Activated naive CD8-positive, alpha-beta T cell (primary cell): ENCODE data around the gene CCR9.
"Not testable (repeated sequence)": the region's sequence is repeated elsewhere in the genome, so short reads cannot be mapped to it uniquely, and the experiment has no call there.

ENCODE experiments used
- H3K27ac Mint-ChIP-seq: one replicate; pipeline ENCODE4 v1.8.0; 2021; ENCODE audit warnings: mixed read lengths
- H3K27me3 Mint-ChIP-seq: one replicate; pipeline ENCODE4 v1.8.0; 2021; ENCODE audit warnings: mixed read lengths
- H3K36me3 Mint-ChIP-seq: one replicate; pipeline ENCODE4 v1.8.0; 2021; ENCODE audit warnings: mixed read lengths
- H3K4me1 Mint-ChIP-seq: one replicate; pipeline ENCODE4 v1.8.0; 2021; ENCODE audit warnings: low read depth, mixed read lengths
- H3K4me3 Mint-ChIP-seq: one replicate; pipeline ENCODE4 v1.8.0; 2021; ENCODE audit warnings: mild to moderate bottlenecking, mixed read lengths
- H3K9me3 Mint-ChIP-seq: one replicate; pipeline ENCODE4 v1.8.0; 2021; ENCODE audit warnings: low read depth, mixed read lengths

Gene CCR9

DNA sequence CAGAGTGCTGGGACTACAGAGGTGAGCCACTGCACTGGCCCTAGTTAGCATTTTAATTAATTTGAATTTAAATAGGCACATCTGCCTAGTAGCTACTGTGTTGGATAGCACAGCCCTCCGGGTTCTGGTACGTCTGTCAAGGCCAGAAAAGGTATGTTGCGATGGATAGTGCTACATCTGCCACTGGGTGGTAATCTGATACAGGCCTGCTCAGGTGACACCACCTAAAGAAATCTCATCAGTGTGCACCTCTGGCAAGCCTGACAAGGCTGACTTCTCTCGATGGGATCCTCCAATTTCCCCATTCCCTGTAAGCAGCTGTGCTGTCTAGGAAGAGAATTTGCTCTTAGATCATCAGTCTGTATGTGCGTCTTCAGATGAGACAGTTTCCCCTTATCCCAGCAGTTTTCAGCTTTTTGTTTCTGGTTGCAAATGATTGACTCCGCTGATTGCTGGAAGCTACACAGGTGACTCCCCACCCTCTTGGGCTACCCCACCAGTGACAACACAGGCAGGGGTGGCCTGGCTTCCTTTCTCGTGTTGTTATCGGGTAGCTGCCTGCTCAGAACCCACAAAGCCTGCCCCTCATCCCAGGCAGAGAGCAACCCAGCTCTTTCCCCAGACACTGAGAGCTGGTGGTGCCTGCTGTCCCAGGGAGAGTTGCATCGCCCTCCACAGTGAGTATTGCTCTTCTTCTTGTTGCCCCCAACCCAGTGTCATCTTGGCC lies at the start of gene CCR9:
CCR9 (plus strand) TSS at position 565 of the 727 bp plus-strand sequence. CDS start 8,391 bp downstream, outside the sequence.
- Mint-ChIP-seq H3K4me3 (no peak within 1 kb of the TSS), H3K9me3 (no peaks in the 10 kb centered on the region), H3K36me3 (no peaks in the 10 kb centered on the region), H3K27me3 (peaks cover 3% of the 10 kb centered on the region), H3K27ac (no peak within 1 kb of the TSS), H3K4me1 (peaks cover 12% of the 10 kb centered on the region)

- H3K27ac Mint-ChIP-seq: no peak overlapping the region
- no peak overlapping the region for H3K4me3 Mint-ChIP-seq
- peaks cover 20% of the 10 kb centered on the region for H3K36me3 Mint-ChIP-seq
- no peaks in the 10 kb centered on the region for H3K9me3 Mint-ChIP-seq
- H3K4me1 Mint-ChIP-seq: peaks cover 13% of the 10 kb centered on the region
- H3K27me3 Mint-ChIP-seq: no peaks in the 10 kb centered on the region
These were observed 47.9 kb upstream of the CCR9 start for GRCh38 chr3:45838466-45838865.

DNA sequence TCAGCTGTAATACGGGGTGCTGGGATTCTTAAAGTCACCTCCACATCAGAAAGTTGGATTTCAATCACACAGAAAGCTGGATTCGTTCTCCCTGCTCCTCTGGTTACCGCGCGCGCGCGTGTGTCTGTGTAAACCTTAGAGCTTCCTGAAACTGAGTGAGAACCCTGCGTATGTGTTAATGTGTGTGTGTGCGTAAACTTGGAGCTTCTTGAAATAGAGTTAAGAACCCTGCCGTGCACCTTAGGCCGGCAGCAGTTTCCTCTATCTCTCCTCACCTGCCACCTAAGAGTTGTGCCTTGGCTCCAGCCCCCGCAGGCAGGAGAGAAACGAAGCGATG lies 45.0 kb upstream of the CCR9 start:
- Mint-ChIP-seq H3K4me1 (peaks cover 13% of the 10 kb centered on the region), H3K9me3 (no peaks in the 10 kb centered on the region), H3K36me3 (peaks cover 12% of the 10 kb centered on the region), H3K27me3 (no peaks in the 10 kb centered on the region), H3K4me3 (peak overlapping the region; percentile 92), H3K27ac (peak overlapping the region; percentile 65)

DNA sequence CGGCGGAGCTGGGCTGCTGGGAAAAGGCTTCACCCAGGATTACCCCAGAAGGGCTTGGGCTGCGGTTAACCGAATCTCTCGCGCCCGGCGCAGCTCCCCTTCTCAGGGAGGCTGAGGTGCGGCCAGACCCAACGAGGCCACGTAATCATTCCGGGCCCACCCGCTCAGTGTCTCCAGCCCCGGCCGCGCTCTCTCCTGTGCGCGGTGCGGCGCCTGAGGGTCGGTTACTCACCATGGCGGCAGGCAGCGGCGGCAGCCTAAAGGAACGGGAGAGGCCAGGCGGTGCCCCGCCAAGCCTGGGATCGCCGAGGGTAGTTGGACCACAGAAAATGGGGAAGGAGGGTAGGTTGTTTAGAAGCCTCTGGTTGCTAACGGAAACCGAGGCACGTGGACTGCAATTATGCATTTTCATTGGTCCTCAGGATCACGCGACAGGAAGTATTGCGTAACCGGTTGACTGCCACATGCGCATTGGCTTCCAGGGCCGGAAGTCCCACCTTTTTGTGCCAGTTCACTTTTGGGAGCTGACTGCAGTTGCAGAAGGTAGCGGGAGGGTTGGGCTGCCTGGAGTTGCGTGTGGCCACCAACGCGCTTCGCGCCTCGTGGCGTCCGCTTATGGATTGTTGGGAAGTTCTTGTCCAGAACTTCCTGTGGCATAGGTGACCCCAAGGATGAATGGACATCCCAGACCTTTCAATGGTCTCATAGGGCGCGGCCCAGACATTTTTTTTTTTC lies 44.4 kb upstream of the CCR9 start, which contains the start of gene LZTFL1:
LZTFL1 (minus strand) TSS at position 363 of the 735 bp plus-strand sequence; CDS start at position 235, 128 bp downstream.
- H3K36me3 Mint-ChIP-seq: peaks cover 9% of the 10 kb centered on the region
- no peaks in the 10 kb centered on the region for H3K27me3 Mint-ChIP-seq
- peak within 1 kb of the TSS; percentile 65 for H3K27ac Mint-ChIP-seq
- H3K4me3 Mint-ChIP-seq: peak within 1 kb of the TSS; percentile 92
- H3K4me1 Mint-ChIP-seq: peaks cover 13% of the 10 kb centered on the region
- no peaks in the 10 kb centered on the region for H3K9me3 Mint-ChIP-seq

DNA sequence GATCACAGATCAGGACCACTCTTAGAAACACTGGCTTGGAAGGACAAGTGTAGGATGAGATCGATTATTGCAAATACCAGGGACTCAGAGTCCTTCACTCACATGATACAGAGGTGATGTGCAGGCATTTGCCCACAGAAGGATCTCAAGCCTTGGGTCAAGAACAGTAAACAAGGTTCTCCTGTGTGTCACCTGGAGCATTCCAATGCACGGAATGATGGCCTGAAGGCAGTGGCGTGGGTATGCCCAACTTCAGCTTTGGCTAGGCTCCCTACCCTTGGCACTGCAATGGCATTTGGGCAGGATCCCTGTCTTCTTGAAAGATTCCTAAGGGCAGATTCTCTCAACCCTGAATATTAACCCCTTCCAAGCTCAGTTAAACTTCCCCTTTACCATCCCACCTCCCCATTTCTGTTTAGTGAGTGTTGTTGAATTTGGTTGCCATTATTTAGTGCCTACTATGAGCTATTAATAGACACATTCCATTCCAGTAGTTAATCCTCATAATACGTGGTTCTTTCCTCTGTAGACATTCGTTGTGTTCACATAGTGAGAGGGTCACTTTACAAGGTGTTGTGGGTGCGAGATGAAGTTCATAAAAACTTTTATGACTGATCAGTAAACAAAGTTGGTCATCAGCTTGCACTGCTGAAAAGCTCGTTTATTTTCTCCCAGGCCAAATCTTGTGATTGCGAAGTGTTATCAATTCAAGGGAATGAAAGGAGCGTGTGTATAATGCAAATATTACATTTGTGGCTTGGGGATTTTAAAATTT lies 43.3 kb upstream of the CCR9 start:
- Mint-ChIP-seq H3K27me3 (no peaks in the 10 kb centered on the region), H3K4me1 (peaks cover 13% of the 10 kb centered on the region), H3K36me3 (peaks cover 4% of the 10 kb centered on the region), H3K27ac (no peak overlapping the region), H3K4me3 (peak overlapping the region; percentile 92), H3K9me3 (no peaks in the 10 kb centered on the region)

DNA sequence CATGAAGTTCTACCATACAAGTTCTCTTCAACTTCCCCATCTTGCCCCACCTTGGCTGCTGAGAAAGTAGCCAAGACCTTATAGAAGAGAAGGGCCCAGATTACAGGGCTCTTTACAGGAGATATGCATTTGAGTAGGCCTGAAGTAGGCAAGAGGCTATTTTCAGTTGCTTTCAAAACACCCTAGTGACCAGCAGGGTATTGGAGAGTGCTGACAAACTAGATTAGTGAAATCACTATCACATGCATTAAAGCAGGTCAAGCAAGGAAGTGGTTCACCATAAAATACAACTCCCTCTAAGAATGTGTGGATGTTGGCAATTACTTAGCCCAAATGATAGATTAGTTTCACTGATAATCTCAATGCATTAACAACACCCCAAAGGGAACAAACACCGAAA lies 41.7 kb upstream of the CCR9 start:
- Mint-ChIP-seq H3K4me3 (no peak overlapping the region), H3K27me3 (peaks cover 5% of the 10 kb centered on the region), H3K9me3 (no peaks in the 10 kb centered on the region), H3K27ac (no peak overlapping the region), H3K36me3 (no peaks in the 10 kb centered on the region), H3K4me1 (peaks cover 13% of the 10 kb centered on the region)

- no peaks in the 10 kb centered on the region for H3K9me3 Mint-ChIP-seq
- no peaks in the 10 kb centered on the region for H3K36me3 Mint-ChIP-seq
- H3K4me1 Mint-ChIP-seq: no peaks in the 10 kb centered on the region
- H3K4me3 Mint-ChIP-seq: no peak overlapping the region
- H3K27me3 Mint-ChIP-seq: peaks cover 13% of the 10 kb centered on the region
- no peak overlapping the region for H3K27ac Mint-ChIP-seq
These were observed 38.0 kb upstream of the CCR9 start for GRCh38 chr3:45848392-45848791.

DNA sequence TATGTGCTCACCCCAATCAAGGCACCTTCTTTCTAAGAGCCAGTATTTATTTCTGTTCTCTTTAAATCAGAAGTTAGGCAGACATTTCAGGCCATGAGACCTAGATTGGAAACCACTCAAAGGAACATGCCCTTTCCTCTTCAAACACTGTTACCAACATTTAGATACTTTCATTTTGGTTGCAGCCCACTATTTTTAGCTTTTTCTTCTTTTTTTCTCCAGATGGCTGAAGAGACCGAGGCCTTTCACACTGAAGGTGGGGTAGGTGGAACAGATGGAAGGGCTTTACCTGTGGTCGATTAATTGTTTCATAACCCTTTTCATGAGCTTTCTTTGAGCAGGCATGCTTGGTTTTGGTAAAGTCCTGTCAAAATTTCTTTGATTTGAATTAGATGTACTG lies 33.5 kb upstream of the CCR9 start:
- no peak overlapping the region for H3K4me3 Mint-ChIP-seq

GRCh38 chr3:45856323-45856722 lies 30.0 kb upstream of the CCR9 start:
- not testable (repeated sequence) for H3K4me3 Mint-ChIP-seq, H3K36me3 Mint-ChIP-seq, H3K9me3 Mint-ChIP-seq, H3K27ac Mint-ChIP-seq
- Mint-ChIP-seq H3K27me3 (peaks cover 14% of the 10 kb centered on the region), H3K4me1 (peaks cover 19% of the 10 kb centered on the region)

More for the DNA sequence above, 33.5 kb upstream of the CCR9 start:
- H3K36me3 Mint-ChIP-seq: peaks cover 5% of the 10 kb centered on the region
- H3K27ac Mint-ChIP-seq: no peak overlapping the region
- no peaks in the 10 kb centered on the region for H3K9me3 Mint-ChIP-seq
- H3K4me1 Mint-ChIP-seq: peaks cover 13% of the 10 kb centered on the region
- peaks cover 22% of the 10 kb centered on the region for H3K27me3 Mint-ChIP-seq

DNA sequence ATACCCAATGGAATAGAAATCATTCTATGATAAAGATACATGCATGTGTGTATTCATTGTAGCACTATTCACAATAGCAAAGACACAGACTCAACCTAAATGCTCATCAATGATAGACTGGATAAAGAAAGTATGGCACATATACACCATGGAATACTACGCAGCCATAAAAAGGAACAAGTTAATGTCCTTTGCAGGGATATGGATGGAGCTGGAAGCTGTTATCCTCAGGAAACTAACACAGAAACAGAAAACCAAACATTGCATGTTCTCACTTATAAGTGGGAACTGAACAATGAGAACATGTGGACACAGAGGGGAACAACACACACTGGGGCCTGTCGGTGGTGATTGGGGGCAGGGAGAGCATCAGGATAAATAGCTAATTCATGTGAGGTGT lies 29.3 kb upstream of the CCR9 start:
- H3K9me3 Mint-ChIP-seq, H3K4me3 Mint-ChIP-seq, H3K27ac Mint-ChIP-seq, H3K36me3 Mint-ChIP-seq: not testable (repeated sequence)
- Mint-ChIP-seq H3K27me3 (peaks cover 14% of the 10 kb centered on the region), H3K4me1 (peaks cover 19% of the 10 kb centered on the region)

DNA sequence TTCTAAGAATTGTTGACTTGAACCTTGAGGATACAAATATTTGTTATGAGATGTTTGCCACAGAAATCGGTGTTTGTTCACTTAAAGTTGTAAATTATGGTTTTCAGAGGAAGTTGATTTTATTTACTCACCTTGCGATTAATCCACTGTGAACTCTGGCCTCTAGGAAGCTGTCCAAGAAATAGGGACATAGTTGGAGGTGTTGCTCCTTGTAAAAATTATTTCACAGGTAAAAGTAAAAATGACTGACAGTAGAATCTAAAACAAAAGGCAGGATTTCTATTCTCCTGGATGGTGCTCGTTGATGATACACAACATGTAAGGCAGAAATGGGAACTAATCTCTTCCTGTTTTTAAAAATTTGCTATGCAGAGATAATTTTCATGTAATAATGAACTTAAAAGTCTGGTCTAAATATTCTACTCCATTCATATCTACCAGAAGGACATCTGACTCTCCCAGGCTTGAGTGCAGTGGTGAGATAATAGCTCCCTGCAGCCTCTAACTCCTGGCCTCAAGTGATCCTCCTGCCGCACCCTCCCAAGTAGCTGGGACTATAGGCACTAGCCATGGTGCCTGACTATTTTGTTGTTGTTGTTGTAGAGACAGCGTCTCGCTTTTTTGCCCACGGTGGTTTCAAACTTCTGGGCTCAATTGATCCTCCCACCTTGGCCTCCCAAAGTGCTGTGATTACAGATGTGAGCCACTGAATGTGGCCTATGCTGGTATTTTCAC lies 27.4 kb upstream of the CCR9 start:
- Mint-ChIP-seq H3K4me1 (peaks cover 19% of the 10 kb centered on the region), H3K27ac (no peak overlapping the region), H3K27me3 (peaks cover 25% of the 10 kb centered on the region), H3K9me3 (peaks cover 6% of the 10 kb centered on the region), H3K4me3 (no peak overlapping the region), H3K36me3 (peaks cover 7% of the 10 kb centered on the region)

DNA sequence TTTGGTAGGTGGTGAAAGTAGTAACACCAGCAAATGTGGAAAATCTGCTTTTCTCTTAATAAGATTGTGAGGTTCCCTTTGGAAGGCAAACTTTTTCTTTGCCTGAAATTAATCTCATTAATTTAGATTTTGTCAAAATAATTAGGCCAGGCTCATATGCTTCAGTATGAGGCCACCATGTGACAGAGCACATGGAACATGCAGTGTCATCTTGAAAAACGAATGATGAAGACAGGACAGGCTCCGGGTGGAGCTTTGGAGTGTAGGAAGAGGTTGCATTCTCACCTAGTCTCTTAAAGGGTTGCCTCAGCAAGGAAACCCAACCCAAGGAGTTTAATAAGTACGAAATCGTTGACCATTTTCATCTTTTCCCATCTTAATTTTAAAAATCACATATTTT lies 25.9 kb upstream of the CCR9 start:
- H3K4me1 Mint-ChIP-seq: peaks cover 27% of the 10 kb centered on the region
- H3K4me3 Mint-ChIP-seq: no peak overlapping the region
- H3K27ac Mint-ChIP-seq: no peak overlapping the region
- H3K36me3 Mint-ChIP-seq: peaks cover 4% of the 10 kb centered on the region
- peaks cover 32% of the 10 kb centered on the region for H3K27me3 Mint-ChIP-seq
- peaks cover 6% of the 10 kb centered on the region for H3K9me3 Mint-ChIP-seq

DNA sequence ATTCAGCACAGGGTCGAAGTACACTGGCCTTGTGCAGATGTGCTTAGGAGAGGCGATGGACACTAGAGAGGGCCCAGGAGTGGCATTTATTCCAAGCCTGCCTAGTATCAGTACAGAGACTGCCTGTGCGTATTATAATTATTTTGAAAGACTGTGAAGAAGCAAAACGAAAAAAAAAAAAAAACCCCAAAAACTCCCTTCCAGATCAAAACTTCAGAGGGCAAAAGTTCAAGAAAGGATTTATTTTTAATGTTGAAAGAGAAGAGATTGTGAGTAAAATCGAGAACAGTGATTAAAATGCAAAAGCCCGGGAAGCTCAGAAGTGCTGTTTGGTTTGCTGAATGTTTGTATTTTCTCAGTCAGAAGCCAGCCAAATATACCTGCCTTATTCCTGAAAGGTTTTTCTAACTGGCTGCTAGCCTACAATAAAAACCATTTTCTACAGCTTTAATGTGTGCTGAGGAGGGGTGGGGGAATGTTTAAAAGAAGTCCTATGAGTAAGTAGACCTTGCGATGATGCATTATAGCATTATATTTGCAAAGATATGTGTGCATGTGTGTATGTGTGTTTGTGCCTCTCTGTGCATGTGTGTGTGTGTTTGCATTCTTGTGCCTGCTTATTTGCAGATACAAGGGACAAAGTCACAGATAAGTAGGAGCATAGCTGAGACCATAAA lies 25.2 kb upstream of the CCR9 start:
- peaks cover 37% of the 10 kb centered on the region for H3K27me3 Mint-ChIP-seq
- peaks cover 4% of the 10 kb centered on the region for H3K36me3 Mint-ChIP-seq
- peaks cover 27% of the 10 kb centered on the region for H3K4me1 Mint-ChIP-seq
- H3K9me3 Mint-ChIP-seq: peaks cover 6% of the 10 kb centered on the region
- no peak overlapping the region for H3K4me3 Mint-ChIP-seq
- H3K27ac Mint-ChIP-seq: no peak overlapping the region
